Ramos (cell line): ENCODE data around the gene SLC2A14.
"Not testable (repeated sequence)": the region's sequence is repeated elsewhere in the genome, so short reads cannot be mapped to it uniquely, and the experiment has no call there.

Experiments used
- in situ Hi-C: fragments of 300-500 bp; cut with MboI; formaldehyde crosslinking; loops from one replicate; pipeline ENCODE4 v1.14.3; 2022; ENCODE audit warnings: low sequenced_read_pairs; ENCODE audit not compliant: unreplicated experiment

The SLC2A14 gene

GRCh38 chr12:7837366-7837765 lies 35.3 kb downstream of the SLC2A14 start:
- in situ Hi-C loops = no loop called here

- in situ Hi-C loops = no loop called here
Measured at GRCh38 chr12:7835766-7836165, 36.9 kb downstream of the SLC2A14 start.

- in situ Hi-C loops = no loop called here
Measured at GRCh38 chr12:7835116-7835515, 37.6 kb downstream of the SLC2A14 start.

GRCh38 chr12:7834701-7835100 lies 38.0 kb downstream of the SLC2A14 start:
- in situ Hi-C loops = no loop called here

GRCh38 chr12:7833831-7834230 lies 38.9 kb downstream of the SLC2A14 start:
- in situ Hi-C loops = no loop called here

- in situ Hi-C loops = not testable (repeated sequence)
Measured at GRCh38 chr12:7833201-7833600, 39.5 kb downstream of the SLC2A14 start.

- in situ Hi-C loops = no loop called here
Measured at GRCh38 chr12:7832059-7832696, 40.5 kb downstream of the SLC2A14 start.

GRCh38 chr12:7829737-7830136 lies 43.0 kb downstream of the SLC2A14 start:
- in situ Hi-C loops = not testable (repeated sequence)

- in situ Hi-C loops = not testable (repeated sequence)
Measured at GRCh38 chr12:7825754-7826153, 47.0 kb downstream of the SLC2A14 start.

- in situ Hi-C loops = no loop called here
Measured at GRCh38 chr12:7806863-7807487, 65.7 kb downstream of the SLC2A14 start.

- in situ Hi-C loops = not testable (repeated sequence)
Measured at GRCh38 chr12:7806319-7806718, 66.4 kb downstream of the SLC2A14 start.

GRCh38 chr12:7801460-7801859 lies 71.3 kb downstream of the SLC2A14 start:
- in situ Hi-C loops = no loop called here

- in situ Hi-C loops = not testable (repeated sequence)
Measured at GRCh38 chr12:7798750-7799308, 73.9 kb downstream of the SLC2A14 start.

GRCh38 chr12:7797698-7798398 lies 74.9 kb downstream of the SLC2A14 start:
- in situ Hi-C loops = no loop called here

- in situ Hi-C loops = not testable (repeated sequence)
Measured at GRCh38 chr12:7797269-7797668, 75.4 kb downstream of the SLC2A14 start.

GRCh38 chr12:7793211-7793610 lies 79.5 kb downstream of the SLC2A14 start:
- in situ Hi-C loops = no loop called here

GRCh38 chr12:7788884-7789528 lies 83.7 kb downstream of the SLC2A14 start, which contains the start of gene NANOG:
Gene NANOG, plus strand, starts transcription at chr12:7789402. Its CDS starts 213 bp downstream, at chr12:7789615.
- in situ Hi-C loops = not testable (repeated sequence)

- in situ Hi-C loops = no loop called here
Measured at GRCh38 chr12:7788294-7788660, 84.4 kb downstream of the SLC2A14 start.

GRCh38 chr12:7787574-7788293 lies 85.0 kb downstream of the SLC2A14 start:
- in situ Hi-C loops = no loop called here

GRCh38 chr12:7784701-7785100 lies 88.0 kb downstream of the SLC2A14 start:
- in situ Hi-C loops = no loop called here
